Trophoblast cell (in vitro differentiated cells and primary cell): Measurements from ENCODE around the gene PRPF19.

Experiments
- DNase-seq, 2 donors: peaks; one replicate each; pipeline ENCODE4 v3.0.0-alpha.2; 2016
- H2AFZ ChIP-seq: 2 replicates; pipeline ENCODE4 v1.6.1; 2013; ENCODE audit warnings: low read length, moderate library complexity, mild to moderate bottlenecking; ENCODE audit not compliant: insufficient read depth, poor library complexity
- H2AK5ac ChIP-seq: 2 replicates; pipeline ENCODE4 v1.6.1; 2013; ENCODE audit warnings: mild to moderate bottlenecking, low read length
- H2BK120ac ChIP-seq: 2 replicates; pipeline ENCODE4 v1.6.1; 2013; ENCODE audit warnings: low read length, mild to moderate bottlenecking, moderate library complexity; ENCODE audit not compliant: insufficient read depth, poor library complexity
- H2BK12ac ChIP-seq: 2 replicates; pipeline ENCODE4 v1.6.1; 2013; ENCODE audit warnings: mild to moderate bottlenecking, low read length, moderate library complexity
- H2BK5ac ChIP-seq: 2 replicates; pipeline ENCODE4 v1.6.1; 2013; ENCODE audit warnings: low read length, low read depth, moderate library complexity, mild to moderate bottlenecking; ENCODE audit not compliant: poor library complexity
- H3K14ac ChIP-seq: 2 replicates; pipeline ENCODE4 v1.6.1; 2013; ENCODE audit warnings: mild to moderate bottlenecking, low read length
- H3K18ac ChIP-seq: 2 replicates; pipeline ENCODE4 v1.6.1; 2013; ENCODE audit warnings: mild to moderate bottlenecking, low read length
- H3K23ac ChIP-seq: 2 replicates; pipeline ENCODE4 v1.6.1; 2013; ENCODE audit warnings: low read length
- H3K27ac ChIP-seq: 2 replicates; pipeline ENCODE4 v1.5.1; 2013; ENCODE audit warnings: low read depth, mild to moderate bottlenecking, inconsistent platforms, low read length, moderate library complexity
- H3K27me3 ChIP-seq: 2 replicates; pipeline ENCODE4 v1.6.1; 2013; ENCODE audit warnings: inconsistent platforms, mild to moderate bottlenecking, low read length, moderate library complexity; ENCODE audit not compliant: insufficient read depth
- H3K36me3 ChIP-seq, 2 experiments: 1 replicate in 1 of 2; 2 replicates in 1 of 2; pipeline ENCODE4 v1.6.1; 2013; ENCODE audit warnings: low read length in 2 of 2, mild to moderate bottlenecking in 2 of 2, moderate library complexity in 1 of 2; ENCODE audit not compliant: insufficient read depth in 2 of 2, control insufficient read depth in 1 of 2
- H3K4ac ChIP-seq: 2 replicates; pipeline ENCODE4 v1.6.1; 2013; ENCODE audit warnings: low read depth, mild to moderate bottlenecking, low read length, moderate library complexity
- H3K4me1 ChIP-seq, 2 experiments: 1 replicate in 1 of 2; 2 replicates in 1 of 2; pipeline ENCODE4 v1.6.1; 2013; ENCODE audit warnings: low read length in 2 of 2, mild to moderate bottlenecking in 2 of 2, moderate library complexity in 1 of 2; ENCODE audit not compliant: insufficient read depth in 2 of 2, control insufficient read depth in 1 of 2
- H3K4me2 ChIP-seq: 2 replicates; pipeline ENCODE4 v1.6.1; 2013; ENCODE audit warnings: inconsistent platforms, mild to moderate bottlenecking, low read length, moderate library complexity
- H3K4me3 ChIP-seq: 2 replicates; pipeline ENCODE4 v1.5.1; 2013; ENCODE audit warnings: mild to moderate bottlenecking, low read depth, low read length, inconsistent platforms
- H3K79me1 ChIP-seq: one replicate; pipeline ENCODE4 v1.6.1; 2013; ENCODE audit warnings: low read length
- H3K79me2 ChIP-seq: 2 replicates; pipeline ENCODE4 v1.6.1; 2013; ENCODE audit warnings: low read length, mild to moderate bottlenecking; ENCODE audit not compliant: control insufficient read depth, insufficient read depth, poor library complexity
- H3K9ac ChIP-seq: 2 replicates; pipeline ENCODE4 v1.6.1; 2013; ENCODE audit warnings: mild to moderate bottlenecking, low read length
- H3K9me3 ChIP-seq: 2 replicates; pipeline ENCODE4 v1.6.1; 2013; ENCODE audit warnings: low read depth, mild to moderate bottlenecking, control low read depth, inconsistent platforms, low read length; ENCODE audit not compliant: insufficient read depth
- H4K12ac ChIP-seq: 2 replicates; pipeline ENCODE4 v1.6.1; 2013; ENCODE audit warnings: low read depth, mild to moderate bottlenecking, low read length, moderate library complexity
- H4K8ac ChIP-seq: 2 replicates; pipeline ENCODE4 v1.6.1; 2013; ENCODE audit warnings: low read depth, mild to moderate bottlenecking, low read length, moderate library complexity
- H4K91ac ChIP-seq: one replicate; pipeline ENCODE4 v1.6.1; 2013; ENCODE audit warnings: low read depth, mild to moderate bottlenecking, low read length, moderate library complexity
- WGBS: extraction: QIAGEN DNeasy Blood & Tissue Kit; methylation state at CpG from one replicate; pipeline ENCODE4 v1.1.7; 2013; ENCODE audit warnings: missing lambda C conversion rate; ENCODE audit not compliant: insufficient read length, insufficient coverage; ENCODE audit errors: extremely low coverage; 5-methylcytosine and 5-hydroxymethylcytosine counted together

The PRPF19 gene

GRCh38 chr11:60849641-60850520 lies 56.5 kb downstream of the PRPF19 start:
- no peaks in the 10 kb centered on the region for H3K79me2 ChIP-seq
- no peak overlapping the region for H4K12ac ChIP-seq
- no peak overlapping the region for H2BK5ac ChIP-seq
- H3K4me3 ChIP-seq, result no peak overlapping the region
- no peak overlapping the region for H2BK12ac ChIP-seq
- no peak overlapping the region for H4K8ac ChIP-seq
- no peaks in the 10 kb centered on the region for H3K4me1 ChIP-seq
- no peak overlapping the region for H3K9ac ChIP-seq
- no CpG with 5 or more reads among the region's 29 CpGs for WGBS
- H3K36me3 ChIP-seq, result peaks cover 38 to 46% of the 10 kb centered on the region in 2 experiments
- H3K27ac ChIP-seq, result no peak overlapping the region
- no peaks in the 10 kb centered on the region for H3K27me3 ChIP-seq
- H3K9me3 ChIP-seq, result peaks cover 7% of the 10 kb centered on the region
- no peak overlapping the region for H3K14ac ChIP-seq
- no peak overlapping the region for H3K23ac ChIP-seq
- H3K18ac ChIP-seq, result no peak overlapping the region
- no peak overlapping the region for H2BK120ac ChIP-seq
- no peak overlapping the region for H4K91ac ChIP-seq
- no peak overlapping the region for H2AK5ac ChIP-seq
- no peak overlapping the region for H3K4me2 ChIP-seq
- no peak overlapping the region for H2AFZ ChIP-seq
- H3K79me1 ChIP-seq, result no peaks in the 10 kb centered on the region
- no peak overlapping the region for H3K4ac ChIP-seq
- no peak for DNase-seq

GRCh38 chr11:60848714-60849151 lies 57.7 kb downstream of the PRPF19 start:
- Histone ChIP-seq H4K12ac (no peak overlapping the region), H3K14ac (no peak overlapping the region), H3K4ac (no peak overlapping the region), H2AFZ (no peak overlapping the region), H3K9me3 (peaks cover 7% of the 10 kb centered on the region), H2BK120ac (no peak overlapping the region), H2BK12ac (no peak overlapping the region), H2AK5ac (no peak overlapping the region), H3K4me3 (peak overlapping the region; percentile 18), H3K4me1 (peaks cover 3 to 6% of the 10 kb centered on the region in 2 experiments), H3K23ac (no peak overlapping the region), H4K8ac (no peak overlapping the region), H3K27me3 (no peaks in the 10 kb centered on the region), H3K36me3 (peaks cover 38 to 46% of the 10 kb centered on the region in 2 experiments), H3K9ac (peak overlapping the region; percentile 57), H3K4me2 (no peak overlapping the region), H3K79me2 (no peaks in the 10 kb centered on the region), H2BK5ac (no peak overlapping the region), H4K91ac (no peak overlapping the region), H3K27ac (no peak overlapping the region), H3K79me1 (no peaks in the 10 kb centered on the region), H3K18ac (no peak overlapping the region)
- DNase-seq, result no peak
- no CpG with 5 or more reads among the region's 10 CpGs for WGBS

GRCh38 chr11:60847896-60848295 lies 58.5 kb downstream of the PRPF19 start:
- H3K36me3 ChIP-seq, result peaks cover 38 to 44% of the 10 kb centered on the region in 2 experiments
- no peak overlapping the region for H3K27ac ChIP-seq

GRCh38 chr11:60847281-60847680 lies 59.1 kb downstream of the PRPF19 start:
- Histone ChIP-seq H3K23ac (no peak overlapping the region), H4K8ac (no peak overlapping the region), H3K27ac (no peak overlapping the region), H3K14ac (no peak overlapping the region), H2AFZ (no peak overlapping the region), H2BK120ac (no peak overlapping the region), H2AK5ac (no peak overlapping the region), H3K4me2 (no peak overlapping the region), H4K12ac (no peak overlapping the region), H3K27me3 (no peaks in the 10 kb centered on the region), H3K36me3 (peaks cover 36 to 42% of the 10 kb centered on the region in 2 experiments), H3K79me1 (peaks cover 2% of the 10 kb centered on the region), H3K4me3 (no peak overlapping the region), H3K79me2 (peaks cover 6% of the 10 kb centered on the region), H3K9me3 (peaks cover 5% of the 10 kb centered on the region), H4K91ac (no peak overlapping the region), H2BK12ac (no peak overlapping the region), H3K18ac (no peak overlapping the region), H3K9ac (no peak overlapping the region), H3K4ac (no peak overlapping the region), H3K4me1 (peaks cover 8 to 13% of the 10 kb centered on the region in 2 experiments), H2BK5ac (no peak overlapping the region)
- no CpG with 5 or more reads among the region's 13 CpGs for WGBS
- no peak for DNase-seq

More at GRCh38 chr11:60847896-60848295, 58.5 kb downstream of the PRPF19 start:
- Histone ChIP-seq H3K4me2 (no peak overlapping the region), H3K4me1 (peaks cover 8 to 10% of the 10 kb centered on the region in 2 experiments), H4K12ac (no peak overlapping the region), H3K79me1 (no peaks in the 10 kb centered on the region), H3K23ac (no peak overlapping the region), H2BK12ac (no peak overlapping the region), H3K4ac (no peak overlapping the region), H3K27me3 (no peaks in the 10 kb centered on the region), H3K9me3 (peaks cover 7% of the 10 kb centered on the region), H3K79me2 (peaks cover under 1% of the 10 kb centered on the region), H3K14ac (no peak overlapping the region), H3K4me3 (no peak overlapping the region), H2AK5ac (no peak overlapping the region), H4K91ac (no peak overlapping the region), H3K18ac (no peak overlapping the region), H2BK120ac (no peak overlapping the region), H2AFZ (no peak overlapping the region), H4K8ac (no peak overlapping the region), H3K9ac (no peak overlapping the region), H2BK5ac (no peak overlapping the region)
- no peak for DNase-seq
- WGBS, result no CpG with 5 or more reads among the region's 12 CpGs
